NCI-H2196 (cell line): ENCODE measurements around the gene PTPN11.
"Not testable (repeated sequence)": the region's sequence is repeated elsewhere in the genome, so short reads cannot be mapped to it uniquely, and the experiment has no call there.

Experiments
- DNase-seq: peaks from one replicate; lab custom pipeline; 2025; ENCODE audit not compliant: unreplicated experiment; lab: John Stamatoyannopoulos, UW

Gene PTPN11

DNA sequence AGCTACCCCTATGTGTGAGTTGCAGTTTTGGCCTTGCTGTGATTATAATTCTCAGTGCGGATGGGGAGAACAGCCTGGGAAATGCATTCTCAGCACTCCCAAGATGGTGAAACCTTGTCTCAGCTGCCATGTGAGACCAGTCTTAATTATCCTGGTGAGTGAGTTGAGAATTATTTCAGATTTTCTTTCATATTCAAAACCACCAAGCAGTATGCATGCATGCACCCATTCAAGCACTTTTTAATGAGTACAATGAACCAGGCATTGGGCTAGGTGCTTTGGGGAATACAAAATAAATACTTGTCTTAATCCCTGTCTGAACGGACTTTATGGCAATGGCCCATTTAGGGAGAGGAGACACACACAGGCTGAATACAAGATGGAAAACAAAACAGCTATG lies 94.7 kb downstream of the PTPN11 start:
- DNase-seq, result no peak

DNA sequence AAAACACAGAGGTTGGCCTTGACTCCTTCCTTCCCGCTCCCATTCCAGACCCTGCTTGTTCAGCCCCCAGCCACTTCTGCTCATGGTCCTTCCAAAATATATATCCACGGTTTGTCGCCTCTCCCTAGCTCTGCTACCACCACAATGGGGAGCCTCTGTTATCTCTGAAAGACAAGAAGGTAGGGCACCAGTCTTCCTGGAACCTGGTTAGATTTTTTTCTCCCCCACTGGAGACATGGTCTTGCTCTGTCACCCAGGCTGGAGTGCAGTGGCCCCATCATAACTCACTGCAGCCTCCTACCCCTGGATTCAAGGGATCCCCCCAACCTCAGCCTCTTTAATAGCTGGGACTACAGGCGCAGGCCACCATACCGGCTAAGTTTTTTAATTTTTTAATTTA lies 95.7 kb downstream of the PTPN11 start:
- DNase-seq, result no peak

DNA sequence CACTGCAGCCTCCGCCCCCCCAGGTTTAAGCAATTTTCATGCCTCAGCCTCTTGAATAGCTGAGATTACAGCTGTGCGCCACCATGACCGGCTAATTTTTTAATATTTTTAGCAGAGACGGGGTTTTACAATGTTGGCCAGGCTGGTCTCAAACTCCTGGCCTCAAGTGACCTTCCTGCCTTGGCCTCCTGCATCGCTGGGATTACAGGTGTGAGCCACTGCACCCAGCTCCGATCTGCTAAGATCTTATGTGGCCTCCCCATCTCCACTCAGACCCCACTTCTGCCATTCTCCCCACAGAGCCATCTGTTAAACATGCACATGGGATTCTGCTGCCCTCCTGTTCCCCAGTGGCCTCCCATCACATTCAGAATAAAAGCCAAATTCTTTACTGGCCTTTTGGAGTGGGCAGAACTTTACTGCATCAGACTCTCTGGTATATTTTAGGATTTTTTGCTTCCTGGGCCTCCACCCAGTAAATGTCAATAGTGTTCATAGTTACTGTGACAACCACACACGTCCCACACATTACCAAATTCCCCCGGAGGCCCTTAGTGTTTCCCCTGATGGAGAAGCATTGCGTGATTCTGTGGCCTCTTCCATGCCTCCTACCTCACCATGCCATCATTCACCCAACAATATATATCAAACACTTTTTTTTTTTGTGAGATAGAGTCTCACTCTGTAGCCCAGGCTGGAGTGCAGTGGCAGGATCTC lies 96.3 kb downstream of the PTPN11 start:
- no peak for DNase-seq

DNA sequence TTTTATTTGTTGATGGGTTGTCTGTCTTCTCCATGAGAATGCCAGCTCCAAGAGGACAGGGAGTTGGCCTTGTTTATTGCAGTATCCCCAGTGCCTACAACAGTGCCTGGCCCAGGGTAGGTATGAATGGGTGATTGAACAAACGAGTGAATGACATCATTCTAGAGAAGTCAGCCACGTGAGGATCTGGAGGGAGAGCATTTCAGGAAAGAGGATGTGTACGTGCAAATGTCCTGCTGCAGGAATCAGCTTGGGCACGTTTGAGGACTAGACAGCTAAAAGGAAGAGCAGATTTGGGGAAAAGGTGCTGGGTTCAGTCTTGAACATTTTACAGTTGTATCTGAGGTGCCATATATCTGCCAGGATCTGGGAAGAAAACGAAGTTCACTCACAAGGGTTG lies 97.1 kb downstream of the PTPN11 start:
- DNase-seq, result no peak

DNA sequence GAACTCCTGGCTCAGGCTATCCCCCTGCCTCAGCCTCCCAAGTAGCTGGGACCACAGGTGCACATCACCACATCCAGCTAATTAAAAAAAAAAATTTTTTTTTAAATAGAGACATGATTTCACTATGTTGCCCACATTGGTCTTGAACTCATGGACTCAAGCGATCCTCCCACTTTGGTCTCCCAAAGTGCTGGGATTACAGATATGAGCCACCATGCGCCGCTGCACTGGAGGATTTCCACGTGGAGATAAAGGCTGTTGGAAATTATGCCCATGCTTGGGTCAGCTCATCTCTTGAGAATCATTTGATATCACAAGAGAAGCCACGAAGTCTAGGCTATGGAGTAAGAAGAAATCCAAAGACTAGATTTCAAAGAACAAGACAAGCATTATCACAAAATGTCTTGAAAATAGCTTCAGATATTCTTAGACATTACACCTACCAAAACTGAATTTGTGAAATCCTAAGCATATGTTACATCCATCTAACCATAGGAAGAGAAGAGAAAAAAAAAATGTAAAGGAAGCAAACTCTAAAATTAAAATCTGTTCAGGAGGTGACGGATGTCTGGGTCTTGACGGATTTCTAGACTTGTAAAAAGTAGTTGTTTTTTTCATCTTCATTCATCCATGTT lies 99.1 kb downstream of the PTPN11 start:
- DNase-seq, result no peak

DNA sequence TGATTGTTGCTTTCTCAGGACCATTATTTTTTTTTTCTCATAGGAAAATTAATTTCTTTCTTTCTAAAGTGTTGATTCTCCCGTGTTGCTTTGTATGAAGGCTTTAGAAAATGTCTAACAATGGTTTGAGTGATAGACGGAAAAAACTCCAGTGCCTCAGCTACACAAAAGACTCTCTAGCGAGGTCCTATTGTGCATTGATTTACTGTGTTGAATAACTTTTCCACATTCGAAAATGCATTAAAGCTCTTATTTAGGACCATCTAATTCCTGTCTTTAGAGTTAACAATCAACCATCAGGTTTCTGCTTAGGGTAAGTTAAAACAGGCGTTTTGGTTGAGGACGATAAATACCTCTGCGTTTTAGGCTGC lies 99.6 kb downstream of the PTPN11 start:
- no peak for DNase-seq

DNA sequence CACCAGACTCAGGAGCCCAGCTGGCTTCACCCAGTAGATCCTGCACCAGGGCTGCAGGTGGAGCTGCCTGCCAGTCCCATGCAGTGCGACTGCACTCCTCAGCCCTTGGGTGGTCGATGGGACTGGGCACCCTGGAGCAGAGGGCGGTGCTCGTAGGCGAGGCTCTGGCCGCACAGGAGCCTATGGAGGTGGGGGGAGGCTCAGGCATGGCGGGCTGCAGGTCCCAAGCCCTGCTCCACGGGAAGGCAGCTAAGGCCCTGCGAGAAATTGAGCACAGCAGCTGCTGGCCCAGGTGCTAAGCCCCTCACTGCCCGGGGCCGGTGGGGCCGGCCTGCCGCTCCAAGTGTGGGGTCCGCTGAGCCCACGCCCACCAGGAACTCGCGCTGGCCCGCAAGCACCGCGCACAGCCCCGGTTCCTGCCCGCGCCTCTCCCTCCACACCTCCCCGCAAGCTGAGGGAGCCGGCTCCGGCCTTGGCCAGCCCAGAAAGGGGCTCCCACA lies 101.1 kb downstream of the PTPN11 start:
- DNase-seq, result not testable (repeated sequence)

DNA sequence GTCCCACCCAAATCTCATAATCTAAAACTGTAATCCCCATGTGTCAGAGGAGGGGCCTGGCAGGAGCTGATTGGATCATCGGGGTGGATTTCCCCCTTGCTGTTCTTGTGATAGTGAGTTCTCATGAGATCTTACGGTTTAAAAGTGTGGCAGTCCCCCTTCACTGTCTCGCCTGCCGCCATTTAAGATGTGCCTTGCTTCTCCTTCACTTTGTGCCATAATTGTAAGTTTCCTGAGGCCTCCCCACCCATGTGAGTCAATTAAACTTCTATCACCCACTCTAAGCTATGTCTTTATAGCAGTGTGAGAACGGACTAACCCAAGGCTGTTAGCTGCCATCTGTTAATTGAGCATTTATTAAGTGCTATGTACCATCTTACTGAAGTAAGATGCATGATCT lies 105.1 kb downstream of the PTPN11 start:
- no peak for DNase-seq

DNA sequence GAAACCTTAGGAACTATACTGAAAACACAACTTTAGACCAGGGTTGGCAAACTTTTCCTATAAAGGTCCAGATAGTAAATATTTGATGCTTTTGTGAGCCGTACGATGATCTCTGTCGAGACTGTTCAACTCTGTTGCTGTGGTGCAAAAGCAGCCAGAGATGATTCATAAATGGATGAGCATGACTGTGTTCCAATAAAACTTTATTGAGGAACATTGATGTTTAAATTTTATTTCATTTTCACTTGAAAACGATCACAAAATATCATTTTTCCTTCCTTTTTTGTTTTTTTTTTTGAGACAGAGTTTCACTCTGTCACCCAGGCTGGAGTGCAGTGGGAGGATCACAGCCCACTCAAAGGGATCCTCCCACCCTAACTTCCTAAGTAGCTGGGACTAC lies 105.5 kb downstream of the PTPN11 start:
- DNase-seq, result no peak

DNA sequence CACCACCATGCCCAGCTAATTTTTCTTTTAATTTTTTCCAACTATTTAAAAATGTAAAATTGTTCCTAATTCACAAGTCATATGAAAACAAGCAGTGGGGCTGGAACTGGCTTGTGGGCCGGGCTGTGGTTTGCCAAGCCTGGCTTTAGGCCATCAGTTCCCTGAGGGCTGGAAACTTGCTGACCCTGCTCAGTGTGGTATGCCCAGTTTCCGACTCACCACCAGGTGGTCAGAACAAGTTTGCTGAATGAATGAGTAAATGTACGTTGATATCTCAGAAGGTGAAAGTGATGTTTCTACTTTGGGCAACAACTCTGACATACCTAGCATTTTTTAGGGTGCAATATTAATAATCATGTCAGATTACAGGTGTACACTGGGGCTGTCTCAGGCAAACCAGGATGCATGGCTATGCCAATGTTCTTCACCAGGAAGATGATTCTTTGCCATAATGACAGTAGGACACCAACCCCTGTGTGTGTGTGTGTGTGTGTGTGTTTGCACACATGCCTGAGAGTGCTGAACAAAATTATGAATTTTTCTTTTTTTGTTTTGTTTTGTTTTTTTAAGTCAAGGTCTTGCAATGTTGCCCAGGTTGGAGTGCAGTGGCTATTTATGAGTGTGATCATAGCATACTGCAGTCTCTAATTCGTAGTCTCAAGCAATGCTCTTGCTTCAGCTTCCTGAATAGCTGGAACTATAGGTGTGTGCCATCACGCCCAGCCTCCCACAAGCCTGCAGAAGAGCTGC lies 106.1 kb downstream of the PTPN11 start:
- no peak for DNase-seq

DNA sequence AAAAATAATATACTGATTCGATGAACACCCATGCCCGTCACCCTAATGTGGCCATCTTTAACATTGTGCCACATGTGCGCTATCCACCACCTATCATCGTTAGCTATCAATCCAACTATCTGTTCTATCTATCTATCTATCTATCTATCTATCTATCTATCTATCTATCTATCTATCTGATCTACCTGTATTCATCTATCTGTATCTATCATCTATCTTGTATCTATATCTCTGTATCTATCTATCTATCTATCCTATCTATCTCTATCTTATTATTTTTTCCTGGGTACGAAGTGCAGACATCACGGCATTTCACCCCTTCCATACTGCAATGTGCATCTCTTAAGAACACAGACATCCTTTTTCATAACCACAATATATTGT lies 106.7 kb downstream of the PTPN11 start:
- no peak for DNase-seq

DNA sequence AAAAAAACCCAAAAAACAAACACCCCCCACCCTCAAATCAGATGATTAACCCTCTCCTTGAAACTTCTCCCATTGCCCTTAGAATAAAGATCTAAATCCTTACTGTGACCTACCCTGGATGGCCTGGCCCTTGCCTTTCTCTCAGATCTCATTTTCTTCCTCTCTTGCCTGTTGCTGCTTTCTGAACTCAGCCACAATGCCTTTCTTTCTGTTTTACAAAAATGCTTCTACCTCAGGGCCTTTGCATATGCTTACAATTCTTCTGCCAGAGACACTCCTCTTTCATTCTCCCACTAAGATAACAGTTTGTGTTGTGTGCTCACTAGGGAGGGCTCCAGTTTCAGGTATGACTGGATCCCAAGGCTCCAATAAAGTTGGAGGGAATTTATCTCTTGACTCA lies 108.3 kb downstream of the PTPN11 start:
- DNase-seq, result no peak

DNA sequence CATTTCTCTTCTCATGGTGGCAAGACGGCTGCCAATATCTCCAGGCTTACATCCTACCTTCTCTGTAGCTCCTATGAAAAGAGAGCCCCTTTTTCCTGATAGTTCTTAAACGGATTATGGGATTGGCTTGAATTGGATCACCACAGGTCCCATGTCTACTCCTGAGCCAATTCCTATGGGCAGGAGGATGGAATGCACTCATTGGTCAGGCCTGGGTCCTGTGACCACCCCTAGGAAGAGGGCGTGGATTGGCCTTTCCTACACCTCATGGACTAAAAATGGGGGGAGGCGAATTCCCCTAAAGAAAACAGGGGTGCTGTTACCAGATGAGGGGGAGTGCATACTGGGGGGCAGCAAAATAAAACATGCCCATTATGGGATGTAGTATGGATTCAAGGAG lies 108.8 kb downstream of the PTPN11 start:
- DNase-seq, result no peak

DNA sequence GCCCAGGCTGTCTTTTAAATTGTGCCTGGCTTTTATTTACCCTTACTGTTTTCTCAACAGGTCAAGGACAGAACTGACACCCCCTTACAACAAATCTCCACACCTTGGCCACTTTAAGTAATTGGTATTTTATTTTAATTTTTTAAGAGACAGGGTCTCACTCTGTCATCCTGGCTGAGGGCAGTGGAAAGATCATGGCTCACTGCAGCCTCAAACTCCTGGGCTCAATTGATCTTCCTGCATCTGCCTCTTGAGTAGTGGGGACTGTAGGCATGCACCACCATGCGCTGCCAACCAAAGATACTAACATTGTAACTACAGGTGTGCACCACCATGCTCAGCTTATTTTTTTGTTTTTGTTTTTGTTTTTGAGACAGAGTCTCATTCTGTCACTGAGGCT lies 109.8 kb downstream of the PTPN11 start:
- no peak for DNase-seq

DNA sequence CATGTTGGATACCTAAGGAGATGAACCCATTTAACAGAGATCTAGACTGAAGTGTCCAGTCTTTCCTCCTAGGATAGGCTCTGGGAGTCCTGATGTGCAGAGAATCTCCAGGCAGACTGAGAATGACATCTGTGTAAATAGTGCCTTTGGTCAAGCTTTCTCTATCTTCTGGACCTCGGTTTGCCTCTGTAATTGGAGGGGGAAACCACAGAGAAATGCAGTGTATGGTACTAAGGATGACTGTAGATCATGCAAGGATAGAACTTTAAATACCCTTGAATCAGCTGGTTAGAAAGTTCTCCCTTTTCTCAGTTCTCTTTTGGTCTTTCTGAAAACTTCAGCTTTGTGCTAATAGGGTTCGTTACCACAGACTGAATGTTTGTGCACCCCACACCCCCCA lies 112.2 kb downstream of the PTPN11 start:
- no peak for DNase-seq

DNA sequence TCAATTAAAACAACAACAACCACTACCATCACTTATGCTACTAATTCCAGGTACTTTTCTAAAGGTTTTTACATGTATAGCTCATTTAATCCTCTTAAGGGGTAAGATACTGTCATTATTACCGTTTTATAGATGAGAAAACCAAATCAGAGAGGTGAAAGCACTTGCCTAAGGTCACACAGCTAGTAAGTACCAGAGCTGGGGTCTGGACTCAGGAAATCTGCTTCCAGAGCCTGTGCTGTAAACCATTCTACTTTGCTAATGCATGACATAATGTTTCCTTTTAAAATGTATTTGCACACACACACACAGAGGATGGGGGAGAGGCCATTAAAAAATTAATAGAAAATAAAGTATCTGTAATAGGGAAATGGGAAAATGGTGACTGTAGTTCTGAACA lies 113.4 kb downstream of the PTPN11 start:
- no peak for DNase-seq

DNA sequence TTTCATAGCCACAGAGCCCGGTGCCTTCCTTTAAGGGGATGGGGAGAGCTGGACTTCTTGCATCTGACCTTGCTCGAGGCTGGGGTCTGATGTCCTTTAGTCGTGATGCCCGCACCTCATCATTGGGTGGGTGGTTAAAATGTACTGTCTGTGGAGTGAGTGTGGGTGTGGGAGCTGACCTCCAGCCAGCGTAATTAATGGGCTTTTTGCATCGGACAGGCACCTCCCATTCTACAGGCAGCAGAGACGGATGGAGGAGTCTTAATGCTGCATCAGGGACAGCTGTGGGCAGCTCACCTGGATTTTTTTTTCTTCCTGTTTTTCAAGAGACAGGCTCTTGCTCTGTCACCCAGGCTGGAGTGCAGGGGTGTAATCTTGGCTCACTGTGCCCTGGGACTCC lies 114.8 kb downstream of the PTPN11 start:
- DNase-seq, result no peak

DNA sequence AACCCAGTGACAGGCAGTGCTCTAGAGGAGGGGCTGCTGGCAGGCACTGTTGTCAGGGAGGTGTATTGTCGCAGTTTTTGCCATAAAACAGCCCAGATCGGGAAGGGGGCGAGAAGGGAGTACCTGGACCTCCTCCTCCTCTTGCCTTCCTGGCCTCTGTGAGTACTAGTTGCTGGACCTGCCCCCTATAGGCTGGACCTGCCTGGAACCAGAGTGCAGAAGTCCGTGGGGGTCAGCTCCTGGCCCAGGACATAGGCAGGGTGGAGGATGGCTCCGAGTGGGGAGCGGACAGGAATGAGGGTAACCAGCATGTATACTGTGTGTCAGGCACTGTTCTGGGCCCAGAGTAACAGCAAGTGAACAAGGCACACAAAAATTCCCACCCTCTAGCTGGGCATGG lies 116.3 kb downstream of the PTPN11 start:
- DNase-seq, result no peak

DNA sequence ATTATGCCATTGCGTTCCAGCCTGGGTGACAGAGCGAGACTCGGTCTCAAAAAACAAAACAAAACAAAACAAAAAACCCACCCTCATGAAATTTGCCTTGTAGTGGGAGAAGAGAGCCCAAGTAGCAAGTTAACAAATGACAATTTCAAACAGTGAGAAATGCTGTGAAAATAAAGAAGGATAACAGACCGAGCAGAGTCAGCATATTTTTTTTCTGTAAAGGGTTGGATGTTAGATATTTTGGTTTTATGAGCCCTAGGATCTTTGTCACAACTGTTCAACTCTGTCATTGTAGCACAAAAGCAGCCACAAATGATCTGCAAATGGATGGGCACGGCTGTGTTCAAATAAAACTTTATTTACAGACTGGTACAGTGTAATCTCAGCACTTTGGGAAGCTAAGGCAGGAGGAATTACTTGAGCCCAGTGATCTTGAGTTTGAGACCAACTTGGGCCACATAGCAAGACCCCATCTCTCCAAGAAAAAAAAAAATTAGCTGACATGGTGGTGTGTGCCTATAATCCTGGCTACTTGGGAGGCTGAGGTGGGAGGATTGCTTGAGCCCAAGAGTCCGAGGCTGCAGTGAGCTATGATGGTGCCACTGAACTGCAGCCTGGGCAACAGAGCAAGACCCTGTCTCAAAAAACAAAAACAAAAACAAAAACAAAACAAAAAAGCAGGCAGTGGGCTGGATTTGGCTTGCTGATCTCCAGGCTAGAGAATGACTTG lies 117.1 kb downstream of the PTPN11 start:
- no peak for DNase-seq

DNA sequence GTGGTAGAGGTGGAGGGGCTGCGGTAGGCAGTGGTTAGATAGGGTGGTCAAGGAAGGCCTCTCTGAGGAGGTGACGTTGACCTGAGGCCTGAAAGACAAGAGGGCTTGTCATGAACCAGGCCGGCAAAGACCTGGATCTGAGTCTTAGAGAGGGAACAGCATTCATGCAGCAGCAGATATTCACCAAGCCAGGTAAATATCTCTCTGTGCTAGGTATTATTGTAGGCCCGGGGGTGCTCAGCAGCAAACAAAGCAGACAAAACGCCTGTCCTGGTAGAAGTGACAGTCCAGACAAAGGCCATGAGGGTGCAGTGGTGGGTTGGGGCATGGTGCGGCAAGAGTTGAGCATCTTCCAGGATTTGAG lies 117.6 kb downstream of the PTPN11 start:
- DNase-seq, result no peak

DNA sequence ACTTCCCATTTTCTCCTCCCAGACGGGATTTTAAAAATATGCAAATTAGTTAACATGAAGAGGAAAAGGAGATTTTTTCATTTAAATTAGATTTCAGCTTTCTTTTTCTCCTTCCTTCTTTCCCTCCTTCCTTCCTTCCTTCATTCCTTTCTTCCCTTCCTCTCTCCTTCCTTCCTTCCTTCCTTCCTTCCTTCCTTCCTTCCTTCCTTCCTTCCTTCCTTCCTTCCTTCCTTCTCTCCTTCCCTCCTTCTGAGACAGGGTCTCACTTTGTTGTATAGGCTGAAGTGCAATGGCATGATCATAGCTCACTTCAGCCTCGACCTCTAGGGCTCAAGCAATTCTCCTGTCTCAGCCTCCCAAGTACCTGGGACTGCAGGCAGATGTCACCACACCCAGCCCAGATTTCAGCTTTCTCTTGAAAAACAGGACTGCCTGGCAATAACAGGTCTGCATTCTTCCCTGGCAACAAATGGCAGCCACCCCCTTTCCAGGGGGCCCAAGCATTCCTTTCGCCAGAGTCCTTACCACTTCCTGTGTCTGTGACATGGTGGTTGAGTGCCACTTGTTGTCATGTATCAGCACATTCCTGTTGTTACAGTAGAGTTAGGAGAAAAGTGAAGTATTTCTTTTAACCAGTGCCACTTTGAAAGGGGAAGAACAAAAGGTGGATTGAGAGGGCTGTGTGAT lies 119.1 kb downstream of the PTPN11 start:
- DNase-seq, result no peak
